Stimulated activated naive B cell treated with anti-CD40 and anti-IgM and Interleukin-4, amounts not matched to agents 10 μg/mL and 1 μg/mL and 100 μg/mL, for 72 hours (primary cell): Measurements from ENCODE around the gene FNTB.
"Not testable (repeated sequence)": the region's sequence is repeated elsewhere in the genome, so short reads cannot be mapped to it uniquely, and the experiment has no call there.

Experiments used
- ATAC-seq, 2 donors: fragments of 150-1000 bp; cut with Tn5 transposase; replicated peaks; 2 replicates each; pipeline ENCODE4 v1.10.0; 2021; ENCODE audit warnings: moderate library complexity in 1 of 2
- DNase-seq: peaks from one replicate; pipeline ENCODE4 v3.0.0; 2021
- H3K27ac Mint-ChIP-seq: one replicate; pipeline ENCODE4 v1.8.0; 2022; ENCODE audit warnings: mild to moderate bottlenecking, mixed read lengths
- H3K27me3 Mint-ChIP-seq, 2 donors: one replicate each; pipeline ENCODE4 v1.8.0; 2022; ENCODE audit warnings: mixed read lengths in 2 of 2
- H3K36me3 Mint-ChIP-seq, 2 donors: one replicate each; pipeline ENCODE4 v1.8.0; 2022; ENCODE audit warnings: mixed read lengths in 2 of 2, mild to moderate bottlenecking in 1 of 2
- H3K4me1 Mint-ChIP-seq, 2 donors: one replicate each; pipeline ENCODE4 v1.8.0; 2022; ENCODE audit warnings: mixed read lengths in 2 of 2, mild to moderate bottlenecking in 1 of 2
- H3K4me3 Mint-ChIP-seq, 2 donors: one replicate each; pipeline ENCODE4 v1.8.0; 2022; ENCODE audit warnings: mild to moderate bottlenecking in 2 of 2, mixed read lengths in 2 of 2, moderate library complexity in 1 of 2
- H3K9me3 Mint-ChIP-seq, 2 donors: one replicate each; pipeline ENCODE4 v1.8.0; 2022; ENCODE audit warnings: mixed read lengths in 2 of 2, mild to moderate bottlenecking in 1 of 2

FNTB gene

DNA sequence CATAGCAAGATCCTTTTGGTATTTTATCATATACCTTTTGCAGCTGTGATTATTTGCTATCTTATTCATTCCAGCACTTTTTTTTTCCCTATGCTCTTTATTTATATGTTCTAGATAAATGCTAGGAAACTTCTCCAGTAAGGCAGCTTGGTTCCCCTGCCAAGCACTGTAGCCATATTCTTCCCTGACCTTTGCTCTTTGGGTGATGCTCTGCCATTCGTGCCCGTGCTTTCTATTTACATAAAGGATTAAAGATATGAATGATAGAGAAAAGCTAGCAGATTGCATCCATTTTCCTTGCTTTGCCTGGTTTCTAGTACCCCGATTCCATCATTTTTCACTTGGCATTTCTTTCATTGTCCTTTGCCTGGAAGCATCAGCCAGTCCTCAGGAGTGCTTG, 42.2 kb downstream of the FNTB start:
- H3K9me3 Mint-ChIP-seq, result no peaks in the 10 kb centered on the region
- DNase-seq (no peak), ATAC-seq (no peak)
- no peaks in the 10 kb centered on the region for H3K4me1 Mint-ChIP-seq
- peaks cover 37 to 48% of the 10 kb centered on the region in 2 donors for H3K36me3 Mint-ChIP-seq
- no peak overlapping the region for H3K27ac Mint-ChIP-seq
- no peak overlapping the region for H3K4me3 Mint-ChIP-seq
- no peaks in the 10 kb centered on the region for H3K27me3 Mint-ChIP-seq

DNA sequence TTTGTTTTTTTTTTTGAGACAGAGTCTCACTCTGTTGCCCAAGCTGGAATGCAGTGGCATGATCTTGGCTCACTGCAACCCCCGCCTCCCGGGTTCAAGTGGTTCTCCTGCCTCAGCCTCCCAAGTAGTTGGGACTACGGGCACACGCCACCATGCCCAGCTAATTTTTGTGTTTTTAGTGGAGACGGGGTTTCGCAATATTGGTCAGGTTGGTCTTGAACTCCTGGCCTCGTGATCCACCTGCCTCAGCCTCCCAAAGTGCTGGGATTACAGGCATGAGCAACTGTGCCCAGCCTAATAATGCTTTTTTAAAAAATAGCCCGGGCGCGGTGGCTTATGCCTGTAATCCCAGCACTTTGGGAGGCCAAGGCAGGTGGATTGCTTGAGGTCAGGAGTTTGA, 44.6 kb downstream of the FNTB start:
- ATAC-seq, DNase-seq, H3K9me3 Mint-ChIP-seq, H3K27ac Mint-ChIP-seq, H3K27me3 Mint-ChIP-seq, H3K4me3 Mint-ChIP-seq, H3K4me1 Mint-ChIP-seq: not testable (repeated sequence)
- peaks cover 38 to 56% of the 10 kb centered on the region in 2 donors for H3K36me3 Mint-ChIP-seq

DNA sequence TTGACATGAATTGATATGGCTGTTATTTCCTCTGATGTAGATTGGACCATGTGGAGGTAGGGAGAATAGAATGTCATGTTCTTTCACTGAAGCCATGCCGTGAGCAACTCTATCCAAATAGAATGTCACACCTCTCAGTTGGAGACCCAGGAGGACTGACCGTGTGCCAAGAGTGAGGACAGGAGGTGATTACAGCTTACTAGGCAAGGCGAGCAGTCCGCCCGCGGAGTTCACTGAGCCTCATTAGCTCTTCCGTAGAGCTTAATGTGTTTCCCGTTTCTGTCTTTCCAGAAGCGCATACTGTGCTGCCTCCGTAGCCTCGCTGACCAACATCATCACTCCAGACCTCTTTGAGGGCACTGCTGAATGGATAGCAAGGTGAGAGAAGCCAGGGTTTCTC, 45.6 kb downstream of the FNTB start:
- peaks cover 33 to 53% of the 10 kb centered on the region in 2 donors for H3K36me3 Mint-ChIP-seq
- no peak for ATAC-seq

DNA sequence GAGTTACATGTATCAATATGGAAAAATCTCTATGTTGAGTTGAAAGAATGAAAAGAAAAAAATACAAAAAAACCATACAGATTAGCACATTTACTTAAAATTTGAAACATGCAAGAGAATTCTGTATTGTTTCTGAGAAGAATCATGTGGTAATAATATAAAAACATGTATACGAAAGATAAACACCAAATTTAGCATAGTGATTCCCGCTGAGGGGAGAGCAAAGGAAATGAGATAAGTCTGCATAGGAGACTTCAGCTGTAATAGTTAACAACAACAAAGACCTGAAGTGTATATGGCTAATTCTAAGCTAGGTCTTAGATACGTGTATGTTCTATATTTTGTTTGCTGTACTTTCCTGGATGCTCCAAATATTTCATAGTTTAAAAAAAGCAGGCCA, 46.5 kb downstream of the FNTB start:
- no peak for ATAC-seq
- Mint-ChIP-seq H3K4me3 (no peak overlapping the region), H3K9me3 (no peaks in the 10 kb centered on the region), H3K36me3 (peaks cover 32 to 48% of the 10 kb centered on the region in 2 donors), H3K4me1 (no peaks in the 10 kb centered on the region), H3K27me3 (no peaks in the 10 kb centered on the region), H3K27ac (no peak overlapping the region)
- no peak for DNase-seq

More for the DNA sequence above, 45.6 kb downstream of the FNTB start:
- Mint-ChIP-seq H3K4me1 (no peaks in the 10 kb centered on the region), H3K27ac (no peak overlapping the region), H3K4me3 (no peak overlapping the region), H3K9me3 (no peaks in the 10 kb centered on the region), H3K27me3 (no peaks in the 10 kb centered on the region)
- no peak for DNase-seq

DNA sequence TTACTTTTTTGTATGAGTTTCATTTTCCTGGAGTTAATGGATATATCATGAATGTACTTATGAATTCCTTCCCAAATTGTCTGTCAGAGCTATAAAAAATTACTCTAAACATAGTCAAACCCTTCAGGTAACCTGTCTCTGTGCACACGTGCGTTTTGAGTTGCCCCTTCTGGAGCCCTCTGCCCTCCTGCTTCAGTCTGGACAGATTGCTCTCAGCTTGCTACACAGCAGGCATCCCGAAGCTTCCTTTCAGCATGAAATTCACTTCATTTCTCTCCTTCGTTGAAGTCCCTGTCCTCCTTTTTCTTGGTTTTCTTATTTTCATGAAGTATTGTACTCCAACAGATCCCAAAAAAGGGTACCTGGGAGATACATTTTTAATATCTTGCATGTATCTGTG, 47.3 kb downstream of the FNTB start:
- H3K4me3 Mint-ChIP-seq, result no peak overlapping the region
- H3K4me1 Mint-ChIP-seq, result no peaks in the 10 kb centered on the region
- H3K27me3 Mint-ChIP-seq, result no peaks in the 10 kb centered on the region
- ATAC-seq (no peak), DNase-seq (no peak)
- peaks cover 34 to 54% of the 10 kb centered on the region in 2 donors for H3K36me3 Mint-ChIP-seq
- no peaks in the 10 kb centered on the region for H3K9me3 Mint-ChIP-seq
- H3K27ac Mint-ChIP-seq, result no peak overlapping the region

DNA sequence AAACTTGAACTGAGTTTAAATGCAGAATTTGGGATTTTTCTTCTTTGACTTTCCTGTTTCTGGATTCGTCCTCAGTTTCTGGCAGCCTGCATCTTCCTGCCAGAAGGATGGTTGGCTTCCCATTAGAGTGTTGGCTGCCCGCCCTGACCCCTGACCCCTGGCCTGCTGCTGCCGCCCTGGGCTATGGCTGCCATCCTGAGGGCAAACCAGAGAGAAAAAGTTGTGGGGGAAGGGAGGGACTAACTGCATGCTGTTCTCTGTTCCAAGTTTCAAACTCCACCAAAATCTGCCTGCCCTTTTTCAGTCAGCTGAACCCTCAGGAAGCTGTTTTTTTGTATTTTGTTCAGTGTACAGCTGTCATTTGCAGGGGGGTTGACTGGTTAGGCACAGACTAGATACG, 48.4 kb downstream of the FNTB start:
- ATAC-seq (no peak), DNase-seq (no peak)
- H3K4me1 Mint-ChIP-seq, result no peaks in the 10 kb centered on the region
- H3K4me3 Mint-ChIP-seq, result no peak overlapping the region
- H3K27me3 Mint-ChIP-seq, result no peaks in the 10 kb centered on the region
- no peaks in the 10 kb centered on the region for H3K9me3 Mint-ChIP-seq
- H3K27ac Mint-ChIP-seq, result no peak overlapping the region
- peaks cover 29 to 48% of the 10 kb centered on the region in 2 donors for H3K36me3 Mint-ChIP-seq

DNA sequence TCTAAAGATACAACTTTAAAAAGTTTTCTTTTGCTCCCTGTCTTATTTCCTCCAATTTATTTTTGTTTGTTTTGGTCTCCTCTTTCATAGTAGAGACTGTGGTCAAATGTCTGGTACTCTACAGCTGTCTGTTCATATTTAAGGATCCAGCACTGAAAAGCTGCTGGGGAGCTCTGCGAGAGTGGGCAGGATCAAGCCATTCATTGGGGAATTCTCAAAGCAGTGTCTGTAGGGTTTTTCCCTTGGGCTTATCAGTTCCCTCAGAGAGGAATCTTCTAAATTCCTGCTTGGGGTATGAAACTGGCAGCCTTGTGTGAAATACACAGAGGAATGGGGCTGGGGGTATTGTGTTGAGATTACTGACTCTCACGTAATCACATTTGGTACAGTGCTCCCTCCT, 52.3 kb downstream of the FNTB start:
- ATAC-seq (no peak), DNase-seq (no peak)
- Mint-ChIP-seq H3K9me3 (no peaks in the 10 kb centered on the region), H3K4me1 (peaks cover 10 to 14% of the 10 kb centered on the region in 2 donors), H3K27ac (no peak overlapping the region), H3K4me3 (no peak overlapping the region), H3K36me3 (peaks cover 25 to 46% of the 10 kb centered on the region in 2 donors), H3K27me3 (no peaks in the 10 kb centered on the region)

DNA sequence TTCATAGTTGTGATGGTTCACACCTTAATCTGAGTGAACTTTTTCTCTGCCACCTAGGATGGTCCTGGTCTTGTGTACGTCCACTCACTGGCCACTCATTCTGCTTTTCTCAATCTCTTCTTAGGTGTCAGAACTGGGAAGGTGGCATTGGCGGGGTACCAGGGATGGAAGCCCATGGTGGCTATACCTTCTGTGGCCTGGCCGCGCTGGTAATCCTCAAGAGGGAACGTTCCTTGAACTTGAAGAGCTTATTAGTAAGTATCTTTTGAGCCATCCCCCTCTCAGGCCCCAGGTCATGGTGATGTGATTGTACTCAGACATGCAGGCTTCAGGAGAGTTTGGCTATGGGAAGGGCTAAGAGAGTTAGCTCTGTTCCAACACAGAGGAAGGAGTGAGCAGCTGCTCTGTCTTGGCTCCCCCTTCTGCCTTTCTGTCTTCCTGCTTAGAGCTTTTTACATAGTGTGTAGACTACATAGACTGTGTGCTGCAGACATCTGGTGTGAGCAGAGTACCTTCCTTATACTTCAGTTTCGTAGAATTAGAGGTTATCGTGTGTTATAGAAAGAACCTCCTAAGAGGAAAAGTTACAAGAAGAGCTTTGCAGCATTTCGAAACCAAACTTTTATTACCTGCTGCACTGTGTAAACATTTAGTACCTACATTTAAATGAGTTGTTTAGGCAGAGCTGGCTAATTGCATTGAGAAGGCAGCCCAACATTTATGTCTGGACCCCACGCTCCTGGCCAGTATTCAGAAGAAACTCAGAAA, 54.2 kb downstream of the FNTB start:
- DNase-seq (no peak), ATAC-seq (no peak)
- Mint-ChIP-seq H3K4me1 (peaks cover 10 to 14% of the 10 kb centered on the region in 2 donors), H3K4me3 (no peak overlapping the region), H3K27me3 (no peaks in the 10 kb centered on the region), H3K9me3 (no peaks in the 10 kb centered on the region), H3K27ac (no peak overlapping the region), H3K36me3 (peaks cover 34 to 52% of the 10 kb centered on the region in 2 donors)

DNA sequence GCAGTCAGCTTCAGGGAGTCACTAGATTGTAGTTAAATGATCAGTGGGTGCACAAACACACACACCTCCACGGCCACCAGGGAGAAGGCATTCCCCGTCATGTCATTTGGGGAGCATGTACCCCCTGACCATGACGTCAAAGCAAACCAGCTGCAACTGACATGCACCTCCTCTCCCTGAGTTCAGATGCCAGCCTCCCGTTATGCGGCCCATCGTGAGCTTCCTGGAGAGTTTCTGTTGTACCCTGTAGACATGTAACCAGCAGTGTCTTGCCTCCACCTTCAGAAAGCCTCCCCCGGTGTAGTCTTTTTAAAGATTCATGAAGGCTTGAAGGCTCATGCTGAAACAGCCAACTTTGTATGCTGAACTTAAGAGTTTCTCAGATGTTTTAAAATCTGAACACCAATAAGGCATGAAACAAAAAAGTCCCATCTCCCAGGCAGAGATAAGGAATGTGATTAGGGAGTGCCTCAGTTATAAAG, 54.8 kb downstream of the FNTB start:
- no peak for ATAC-seq
- Mint-ChIP-seq H3K4me3 (no peak overlapping the region), H3K36me3 (peaks cover 36 to 55% of the 10 kb centered on the region in 2 donors), H3K27me3 (no peaks in the 10 kb centered on the region), H3K9me3 (no peaks in the 10 kb centered on the region), H3K4me1 (peaks cover 10 to 14% of the 10 kb centered on the region in 2 donors), H3K27ac (no peak overlapping the region)
- no peak for DNase-seq

DNA sequence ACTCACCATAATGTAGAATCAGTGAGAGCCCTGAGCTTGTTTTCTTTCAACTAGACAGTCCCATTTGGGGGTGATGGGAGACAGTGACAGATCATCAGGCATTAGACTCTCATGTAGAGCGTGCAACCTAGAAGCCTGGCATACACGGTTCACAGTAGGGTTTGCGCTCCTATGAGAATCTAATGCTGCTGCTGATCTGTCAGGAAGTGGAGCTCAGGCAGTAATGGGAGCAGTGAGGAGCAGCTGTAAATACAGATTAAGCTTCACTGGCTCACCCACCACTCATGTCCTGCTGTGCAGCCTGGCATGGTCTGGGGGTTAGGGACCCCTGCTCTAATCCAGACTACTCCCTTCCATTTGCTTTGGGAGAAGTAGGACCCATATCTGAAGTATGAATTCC, 55.6 kb downstream of the FNTB start:
- H3K36me3 Mint-ChIP-seq, result peaks cover 37 to 54% of the 10 kb centered on the region in 2 donors
- H3K9me3 Mint-ChIP-seq, result no peaks in the 10 kb centered on the region
- ATAC-seq, result peak; percentile 22 to 28
- H3K4me1 Mint-ChIP-seq, result peaks cover 10 to 14% of the 10 kb centered on the region in 2 donors
- no peak overlapping the region for H3K4me3 Mint-ChIP-seq
- no peaks in the 10 kb centered on the region for H3K27me3 Mint-ChIP-seq
- H3K27ac Mint-ChIP-seq, result no peak overlapping the region
- DNase-seq, result no peak

DNA sequence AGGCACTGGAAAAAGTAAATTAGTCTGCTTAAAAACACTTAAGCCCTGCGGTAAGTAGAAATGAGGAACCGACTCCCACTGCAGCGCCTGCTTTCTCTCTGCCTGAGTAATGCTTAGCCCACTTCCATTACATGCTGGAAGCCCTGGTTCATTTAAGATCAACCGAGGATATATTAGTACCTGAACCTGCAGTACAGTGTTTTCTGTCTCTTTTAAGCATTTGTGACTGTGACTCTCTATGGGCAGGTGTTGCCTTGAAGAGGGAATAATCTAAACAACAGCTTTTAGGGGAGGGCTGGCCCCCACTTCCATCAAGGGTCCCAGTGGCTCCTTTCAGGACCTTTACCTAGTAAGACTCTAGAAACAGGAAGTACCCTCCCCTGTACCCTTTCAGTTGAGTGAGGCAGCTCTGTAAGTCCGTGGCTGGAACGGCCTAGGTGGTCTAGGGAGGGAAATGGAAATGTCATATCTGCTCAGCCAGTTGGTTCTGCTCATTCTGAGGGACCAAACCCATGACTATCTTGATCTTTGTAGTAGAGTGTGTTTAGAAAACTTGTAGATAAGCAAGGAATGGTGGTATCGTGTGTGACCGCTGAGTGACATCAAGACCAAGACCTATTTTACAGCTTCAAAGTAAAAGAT, 56.2 kb downstream of the FNTB start:
- Mint-ChIP-seq H3K4me1 (peaks cover 10 to 14% of the 10 kb centered on the region in 2 donors), H3K36me3 (peaks cover 39 to 60% of the 10 kb centered on the region in 2 donors), H3K9me3 (no peaks in the 10 kb centered on the region), H3K27ac (peak overlapping the region; percentile 90), H3K4me3 (peak overlapping the region in 1 of 2 donors; percentile 16), H3K27me3 (no peaks in the 10 kb centered on the region)
- ATAC-seq, result peak; percentile 96 to 97
- DNase-seq, result peak; percentile 44

DNA sequence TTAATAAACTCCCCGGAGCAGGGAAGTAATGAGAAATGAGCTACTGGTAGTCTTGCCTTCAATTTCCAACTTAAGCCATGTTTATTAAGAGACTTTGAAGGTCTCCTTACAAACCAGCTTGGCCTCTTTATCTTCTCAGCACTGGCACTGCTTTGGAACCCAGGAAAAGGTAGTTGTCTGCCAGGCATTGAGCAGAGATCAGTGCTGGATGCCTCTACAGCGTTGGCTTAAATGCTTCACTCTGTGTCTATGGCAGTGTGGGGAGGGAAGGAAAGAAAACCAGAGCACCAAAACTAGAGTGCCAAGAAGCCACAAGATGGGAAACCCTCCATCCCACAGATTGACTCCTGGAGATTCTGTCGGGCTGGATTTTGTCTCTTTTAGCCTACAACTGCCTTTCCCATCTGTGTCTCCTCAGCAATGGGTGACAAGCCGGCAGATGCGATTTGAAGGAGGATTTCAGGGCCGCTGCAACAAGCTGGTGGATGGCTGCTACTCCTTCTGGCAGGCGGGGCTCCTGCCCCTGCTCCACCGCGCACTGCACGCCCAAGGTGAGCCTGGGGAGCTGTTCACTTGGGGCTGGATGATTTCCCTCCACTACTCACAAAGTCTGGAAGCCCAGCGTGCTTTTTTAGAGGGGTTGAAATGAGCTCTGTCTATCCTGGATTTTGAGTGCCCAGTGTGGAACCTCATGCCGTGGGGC, 57.3 kb downstream of the FNTB start:
- Mint-ChIP-seq H3K36me3 (peaks cover 36 to 54% of the 10 kb centered on the region in 2 donors), H3K27ac (peak overlapping the region; percentile 47), H3K9me3 (no peaks in the 10 kb centered on the region), H3K27me3 (no peaks in the 10 kb centered on the region), H3K4me1 (peaks cover 10 to 14% of the 10 kb centered on the region in 2 donors), H3K4me3 (no peak overlapping the region)
- DNase-seq (no peak), ATAC-seq (no peak)

DNA sequence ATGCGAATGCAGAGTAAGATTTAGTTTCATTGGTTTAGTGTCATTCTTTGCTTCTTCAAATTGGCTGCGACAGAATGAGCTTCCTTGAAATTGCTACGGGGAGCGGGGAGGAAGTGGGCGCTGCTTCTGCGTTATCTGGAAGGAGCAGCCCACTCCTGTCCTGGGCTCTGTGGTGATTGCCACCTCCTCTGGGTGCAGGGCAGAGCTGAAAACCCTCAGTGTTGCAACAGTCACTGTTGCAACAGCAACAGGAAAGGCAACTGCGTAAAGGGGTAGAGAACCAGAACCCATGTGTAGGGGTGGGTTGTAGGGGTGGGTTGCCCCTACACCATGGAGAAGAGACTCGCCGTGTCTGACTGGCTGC, 57.9 kb downstream of the FNTB start:
- Mint-ChIP-seq H3K4me3 (no peak overlapping the region), H3K36me3 (peaks cover 33 to 50% of the 10 kb centered on the region in 2 donors), H3K27ac (peak overlapping the region; percentile 47), H3K4me1 (peaks cover 10 to 14% of the 10 kb centered on the region in 2 donors), H3K27me3 (no peaks in the 10 kb centered on the region), H3K9me3 (no peaks in the 10 kb centered on the region)
- ATAC-seq, result no peak
- no peak for DNase-seq

DNA sequence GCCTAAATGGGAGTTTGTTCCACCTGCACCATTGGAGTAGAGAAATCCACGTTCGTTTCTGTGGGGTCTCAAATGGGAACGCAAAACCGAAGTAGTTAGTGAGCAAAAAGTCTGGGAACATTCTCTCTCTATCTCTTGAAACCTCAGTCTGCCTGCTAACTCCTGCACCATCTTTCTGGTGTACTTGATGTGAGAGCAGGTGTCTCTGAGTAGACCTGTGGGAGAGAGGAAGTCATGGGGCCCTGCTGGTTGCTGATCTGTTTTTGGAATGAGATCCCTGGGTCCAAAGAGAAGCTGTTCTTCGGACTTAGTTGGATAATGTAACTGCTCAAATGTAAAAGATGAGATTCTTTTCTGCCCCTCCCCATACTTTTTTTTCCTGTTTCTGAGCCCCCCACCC, 58.3 kb downstream of the FNTB start:
- Mint-ChIP-seq H3K27me3 (no peaks in the 10 kb centered on the region), H3K4me3 (no peak overlapping the region), H3K4me1 (peaks cover 10 to 14% of the 10 kb centered on the region in 2 donors), H3K9me3 (no peaks in the 10 kb centered on the region), H3K27ac (no peak overlapping the region), H3K36me3 (peaks cover 33 to 50% of the 10 kb centered on the region in 2 donors)
- DNase-seq (no peak), ATAC-seq (no peak)
